GM18517 (cell line): ENCODE measurements around the gene REV3L.

Experiments used
- ATAC-seq: cut with Tn5 transposase; IDR thresholded peaks from one replicate; pipeline ENCODE4 v1.9.1; 2021; ENCODE audit warnings: mild to moderate bottlenecking, moderate library complexity; ENCODE audit not compliant: unreplicated experiment

The REV3L gene

DNA sequence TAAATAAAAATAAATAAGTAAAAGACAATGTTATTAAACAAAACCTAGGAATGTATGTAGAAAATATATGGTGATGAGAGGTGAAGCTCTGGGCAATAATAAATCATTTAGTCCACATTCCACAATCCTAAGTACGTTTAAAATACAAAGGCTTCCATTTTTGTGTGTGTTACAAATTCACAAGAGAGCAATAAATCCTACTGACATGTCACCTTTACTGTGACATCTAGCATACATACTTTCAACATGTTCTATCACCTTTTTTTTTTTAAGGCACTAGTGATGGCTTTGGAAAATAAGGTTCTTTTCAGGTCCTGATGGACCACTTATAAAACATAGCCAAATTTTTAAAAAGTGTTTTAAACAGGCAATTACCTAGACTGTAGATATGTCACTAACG lies 12.0 kb downstream of the REV3L start:
- no peak for ATAC-seq

DNA sequence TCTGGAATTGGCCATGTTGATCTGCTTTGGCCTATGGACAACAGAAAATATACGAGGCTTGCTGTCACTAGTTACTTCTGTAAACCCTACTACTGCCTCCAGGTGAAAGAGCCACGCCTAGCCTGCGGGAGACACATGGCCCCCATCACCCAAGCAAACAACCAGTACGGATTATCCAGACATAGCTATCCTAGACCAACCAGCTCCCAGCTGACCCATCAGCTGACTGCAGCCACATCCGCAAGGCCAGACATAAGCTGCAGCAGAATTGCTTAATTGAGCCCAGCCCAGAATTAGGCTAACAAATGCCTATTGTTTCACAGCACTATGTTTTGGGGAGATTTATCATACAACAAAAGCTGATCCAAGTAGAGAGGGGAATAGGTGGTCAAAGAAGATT lies 13.5 kb downstream of the REV3L start:
- ATAC-seq = no peak

DNA sequence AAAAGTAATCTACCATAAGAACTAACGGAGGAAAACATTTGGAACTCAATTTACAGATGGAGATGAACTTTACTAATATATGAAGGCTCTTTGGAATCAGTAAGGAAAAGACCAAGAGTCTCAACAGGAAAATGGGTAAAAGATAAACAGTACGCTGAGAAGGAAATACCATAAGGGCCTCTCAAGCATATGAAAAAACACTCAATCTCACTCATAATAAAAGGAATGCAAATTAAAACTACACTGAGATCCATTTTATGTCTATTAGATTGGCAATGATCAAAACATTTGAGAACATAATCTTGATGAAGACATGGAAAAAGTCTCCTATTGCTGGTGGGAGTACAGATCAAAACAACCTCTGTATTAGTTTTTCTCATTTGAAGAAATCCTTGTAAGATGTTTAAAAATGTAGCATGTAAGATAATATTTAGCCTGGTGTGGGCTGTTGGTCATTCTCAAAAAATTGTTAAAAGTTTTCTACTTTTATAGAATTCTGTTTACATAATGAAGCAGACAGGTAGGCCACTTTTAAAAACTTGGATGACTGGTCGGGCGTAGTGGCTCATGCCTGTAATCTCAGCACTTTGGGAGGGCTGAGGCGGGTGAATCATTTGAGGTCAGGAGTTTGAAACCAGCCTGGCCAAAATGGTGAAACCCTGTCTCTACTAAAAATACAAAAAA lies 14.5 kb downstream of the REV3L start:
- ATAC-seq = no peak

DNA sequence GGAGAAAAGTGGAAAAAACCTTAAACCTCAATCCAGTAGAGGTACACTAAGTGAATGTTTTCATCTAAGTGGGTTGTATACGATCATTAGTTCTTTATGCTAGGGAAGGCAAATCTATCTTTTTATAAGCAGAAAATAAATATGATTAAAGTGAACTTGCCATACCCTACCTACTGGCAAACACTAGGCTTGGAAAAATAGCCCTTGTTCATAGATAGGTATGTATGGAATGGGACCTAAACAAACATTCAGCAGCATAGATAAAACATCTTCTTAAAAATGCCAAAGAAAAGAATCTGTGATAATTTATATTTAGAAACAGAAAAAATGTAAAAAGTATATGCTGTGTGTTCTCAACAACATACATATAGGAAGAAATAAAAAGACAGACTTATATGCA lies 18.8 kb downstream of the REV3L start:
- no peak for ATAC-seq

DNA sequence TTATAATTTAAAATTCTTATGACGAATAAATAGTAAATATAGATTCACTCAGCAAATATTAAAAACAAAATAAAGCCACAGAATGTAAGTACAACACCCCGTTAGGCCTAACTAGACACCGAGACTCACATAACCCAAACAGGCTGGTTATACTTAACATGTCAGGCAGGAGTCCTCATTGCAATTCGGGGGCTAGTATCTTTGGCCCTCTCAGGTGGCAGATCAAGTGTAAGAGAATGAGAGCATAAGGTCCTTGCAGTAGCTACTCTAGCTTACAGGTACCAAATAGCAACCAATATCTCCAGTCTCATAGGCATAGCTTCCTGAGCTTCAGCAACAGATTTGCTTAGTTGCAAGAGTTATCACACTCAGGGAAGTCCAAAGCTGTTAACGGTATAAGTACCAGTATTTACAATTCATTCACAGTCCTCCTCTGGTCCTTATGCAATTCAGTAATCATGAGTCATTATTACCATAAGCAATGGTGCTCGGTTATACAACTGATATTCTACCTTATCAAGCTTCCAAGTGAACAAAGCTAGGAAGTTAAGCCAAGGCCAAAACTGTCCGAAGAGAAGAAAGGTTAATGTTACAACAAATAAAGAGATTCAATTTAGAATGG lies 20.1 kb downstream of the REV3L start:
- no peak for ATAC-seq

DNA sequence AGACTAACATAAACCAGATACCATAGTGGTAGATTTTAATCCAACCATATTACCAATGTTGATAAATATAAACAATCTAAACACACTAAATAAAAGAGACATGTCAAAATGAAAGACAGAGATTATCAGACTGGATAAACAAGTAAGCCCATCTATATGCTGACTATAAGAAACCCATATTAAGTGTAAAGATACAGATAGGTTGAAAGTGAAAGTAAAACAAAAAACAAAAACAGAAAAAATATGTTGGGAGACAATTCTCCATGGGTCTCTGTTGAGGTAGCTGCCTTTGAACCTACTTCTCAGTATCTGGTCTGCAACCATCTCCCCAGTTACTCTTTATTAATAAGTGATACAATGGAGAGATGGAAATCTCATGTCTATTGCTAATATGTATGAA lies 21.2 kb downstream of the REV3L start:
- ATAC-seq = no peak

DNA sequence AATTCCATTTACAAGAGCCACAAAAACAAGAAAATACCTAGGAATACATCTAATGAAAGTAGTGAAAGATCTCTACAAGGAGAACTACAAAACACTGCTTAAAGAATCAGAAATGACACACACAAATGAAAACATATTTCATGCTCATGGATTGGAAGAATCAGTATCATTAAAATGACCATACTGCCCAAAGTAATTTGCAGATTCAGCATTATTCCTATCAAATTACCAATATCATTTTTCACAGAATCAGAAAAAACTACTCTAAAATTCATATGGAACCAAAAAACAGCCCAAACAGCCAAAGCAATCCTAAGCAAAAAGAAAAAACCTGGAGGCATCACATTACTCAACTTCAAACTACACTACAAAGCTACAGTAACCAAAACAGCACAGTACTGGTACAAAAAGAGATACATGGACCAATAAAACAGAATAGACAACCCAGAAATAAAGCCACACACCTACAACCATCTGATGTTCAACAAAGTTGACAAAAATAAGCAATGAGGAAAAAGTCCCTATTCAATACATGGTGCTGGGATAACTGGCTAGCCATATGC lies 24.3 kb downstream of the REV3L start:
- no peak for ATAC-seq

DNA sequence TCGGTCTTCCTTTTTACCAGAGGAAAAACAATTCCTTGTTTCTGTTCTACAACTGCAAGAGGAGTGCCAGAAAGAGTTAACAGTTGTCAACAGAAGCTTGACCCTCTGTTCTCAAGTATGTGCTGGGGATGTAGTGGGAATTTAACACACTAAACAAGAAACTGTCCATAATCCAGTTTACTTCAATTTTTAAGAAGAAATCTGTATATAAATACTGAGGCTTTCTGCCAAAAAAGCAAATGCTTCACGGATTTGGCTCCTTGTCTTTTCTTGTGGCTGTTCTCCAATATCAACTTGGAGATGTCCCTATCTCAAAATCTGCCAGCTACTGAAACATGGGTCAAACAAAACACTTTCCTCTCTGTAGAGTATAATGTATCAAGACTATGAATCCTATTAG lies 26.8 kb downstream of the REV3L start:
- ATAC-seq = no peak

DNA sequence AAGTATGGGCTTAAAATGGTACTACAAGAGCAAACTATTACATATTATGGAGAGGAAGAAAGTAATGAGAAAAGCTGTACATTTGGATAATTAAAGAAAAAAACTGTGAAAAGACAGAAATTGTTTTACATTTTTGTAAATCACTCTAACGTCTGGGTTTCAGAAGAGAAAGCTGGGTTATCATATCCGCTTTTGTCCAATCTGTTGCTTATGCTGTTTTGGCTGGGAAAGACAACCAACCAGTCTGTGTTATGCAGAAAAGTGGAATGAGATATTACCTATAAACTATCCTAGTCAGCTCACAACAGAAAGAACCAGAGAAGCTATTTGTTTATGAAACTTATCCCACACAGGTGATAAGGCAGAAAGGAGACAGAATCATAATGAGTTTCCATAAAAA lies 32.4 kb downstream of the REV3L start:
- ATAC-seq = no peak

DNA sequence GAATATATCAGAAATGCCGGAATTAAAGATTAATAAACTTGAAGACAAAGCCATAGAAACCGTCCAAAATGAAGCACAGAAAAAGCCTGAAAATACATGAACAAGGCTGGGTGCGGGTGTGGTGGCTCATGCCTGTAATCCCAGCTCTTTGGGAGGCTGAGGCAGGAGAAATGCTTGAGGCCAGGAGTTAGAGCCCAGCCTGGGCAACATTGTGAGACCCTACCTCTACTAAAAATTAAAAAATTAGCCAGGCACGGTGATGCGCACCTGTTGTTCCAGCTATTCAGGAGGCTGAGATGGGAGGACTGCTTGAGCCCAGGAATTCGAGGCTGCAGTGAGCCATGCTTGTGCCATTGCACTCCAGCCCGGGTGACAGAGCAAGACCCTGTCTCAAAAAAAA lies 32.9 kb downstream of the REV3L start:
- no peak for ATAC-seq

DNA sequence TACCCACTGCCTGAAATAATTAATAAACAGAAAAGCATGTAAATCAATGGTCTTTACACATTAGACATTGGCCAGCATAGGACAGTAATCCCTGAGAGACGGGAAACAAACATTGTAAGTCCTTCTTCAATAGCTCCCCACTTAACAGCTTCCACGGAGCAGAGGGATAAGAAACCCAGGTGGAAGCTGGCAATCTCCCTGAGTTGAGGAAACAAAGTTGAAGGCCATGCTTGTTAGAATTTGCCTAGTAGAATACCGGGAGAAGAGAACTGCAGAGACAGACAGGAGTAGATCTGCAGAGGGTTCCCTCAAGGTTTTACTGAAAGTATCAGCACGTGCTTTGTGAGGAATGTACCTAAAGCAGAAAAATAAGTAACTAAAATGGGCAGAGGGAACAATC lies 33.9 kb downstream of the REV3L start:
- no peak for ATAC-seq

DNA sequence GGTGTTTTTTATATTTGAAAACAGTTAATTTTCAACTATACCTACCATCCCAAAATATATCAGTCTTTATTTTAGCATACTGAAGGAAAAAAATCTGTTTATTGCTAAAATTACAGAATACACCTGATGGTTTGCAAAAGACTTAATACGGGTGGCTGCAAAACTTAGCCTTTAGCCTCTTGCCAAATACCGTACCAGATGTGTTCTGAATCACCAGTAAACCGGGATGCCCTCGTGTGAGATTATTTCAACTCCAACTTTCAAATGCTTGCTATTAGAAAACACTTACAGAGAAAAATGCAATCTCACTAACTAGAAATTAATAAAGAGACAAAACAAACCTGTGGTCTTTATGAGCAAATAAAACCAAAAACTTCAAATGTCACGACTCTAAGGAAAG lies 36.0 kb downstream of the REV3L start:
- no peak for ATAC-seq

DNA sequence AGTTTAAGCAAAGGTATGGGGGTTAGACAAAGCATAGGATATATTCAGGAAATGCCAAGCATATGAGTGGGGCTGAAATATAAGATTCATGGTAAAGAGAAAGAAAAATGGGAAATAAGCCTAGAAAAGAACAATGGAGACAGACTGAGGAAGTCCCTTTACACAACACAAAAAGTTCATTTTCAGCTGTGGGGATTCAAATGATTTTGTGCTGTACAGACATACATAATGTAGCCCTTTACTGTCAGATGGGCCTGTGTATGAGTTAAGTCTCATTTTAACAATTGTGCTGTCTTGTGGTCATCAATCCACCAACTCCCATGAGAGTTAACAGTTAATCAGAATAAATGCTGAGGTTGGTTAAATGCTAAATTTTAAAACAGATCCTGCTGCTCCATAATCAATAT lies 37.2 kb downstream of the REV3L start:
- ATAC-seq = no peak

DNA sequence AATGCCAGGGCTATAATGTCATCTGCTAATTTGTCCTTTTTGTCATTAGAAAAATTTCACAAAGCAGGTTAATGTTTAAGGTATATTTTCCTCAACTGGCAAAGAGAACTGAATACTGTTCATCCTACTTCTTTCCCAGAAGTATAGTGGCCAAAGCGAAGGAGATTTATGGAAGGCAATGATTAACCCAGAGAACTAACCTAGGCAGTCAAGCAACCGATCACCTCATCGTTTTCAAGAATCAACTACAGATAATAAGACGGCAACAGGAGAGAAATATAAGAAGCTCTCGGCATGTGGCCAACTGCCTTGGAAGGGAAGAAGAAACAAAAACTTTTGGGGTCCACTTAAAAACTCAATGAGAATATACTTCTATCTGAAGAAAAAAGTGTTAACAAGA lies 38.2 kb downstream of the REV3L start:
- ATAC-seq = no peak

DNA sequence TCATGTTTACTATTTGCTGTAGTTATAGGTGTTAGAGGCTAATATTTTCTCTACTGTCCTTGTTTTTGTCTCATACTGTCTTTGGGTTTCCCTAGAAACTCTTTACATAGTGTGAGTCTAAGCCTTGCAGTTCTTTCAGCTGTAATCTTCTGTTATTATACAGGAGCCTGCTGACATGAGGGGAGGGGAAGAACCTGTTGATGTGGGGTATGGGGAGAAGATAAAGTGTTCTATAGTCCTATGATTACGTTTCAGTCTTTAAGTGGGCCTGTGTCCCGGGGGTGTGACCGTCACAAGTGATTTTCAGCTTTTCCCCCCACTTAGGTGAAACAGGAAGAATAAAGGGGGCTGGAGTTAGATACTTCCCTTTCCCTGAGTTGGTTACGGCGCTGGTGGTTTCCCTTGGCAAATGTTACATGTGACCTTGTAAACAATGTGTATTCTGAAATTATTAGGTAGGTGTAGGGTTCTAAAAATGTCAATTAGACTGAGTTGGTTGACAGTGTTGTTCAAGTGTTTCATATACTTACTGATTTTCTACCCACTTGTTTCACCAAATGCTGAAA lies 41.3 kb downstream of the REV3L start:
- peak; percentile 63 for ATAC-seq

DNA sequence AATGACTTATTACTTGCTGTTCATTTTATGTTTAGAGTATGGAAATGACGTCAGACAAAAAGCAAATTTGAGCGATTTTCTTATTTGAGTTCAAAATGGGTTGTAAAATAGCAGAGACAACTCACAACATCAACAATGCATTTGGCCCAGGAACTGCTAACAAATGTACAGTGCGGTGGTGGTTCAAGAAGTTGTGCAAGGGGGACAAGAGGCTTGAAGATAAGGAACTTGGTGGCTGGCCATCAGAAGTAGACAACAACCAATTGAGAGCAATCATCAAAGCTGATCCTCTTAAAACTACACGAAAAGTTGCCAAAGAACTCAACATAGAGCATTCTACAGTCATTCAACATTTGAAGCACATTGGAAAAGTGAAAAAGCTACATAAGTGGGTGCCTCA lies 43.8 kb downstream of the REV3L start:
- ATAC-seq = no peak

DNA sequence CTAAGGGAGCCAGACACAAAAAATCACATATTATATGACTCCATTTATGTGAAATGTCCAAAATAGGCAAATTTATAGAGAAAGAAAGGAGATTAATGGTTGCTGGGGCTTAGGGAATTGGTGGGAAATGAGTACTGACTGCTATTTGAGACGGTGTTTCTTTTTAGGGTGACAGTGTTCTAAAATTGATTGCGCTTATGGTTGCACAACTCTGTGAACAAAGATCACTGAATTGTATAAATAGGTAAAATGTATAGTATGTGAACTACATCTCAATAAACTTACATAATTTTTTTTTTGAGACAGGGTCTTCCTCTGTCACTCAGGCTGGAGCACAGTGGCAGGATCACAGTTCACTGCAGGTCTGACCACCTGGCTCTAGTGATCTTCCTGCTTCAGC lies 45.4 kb downstream of the REV3L start:
- ATAC-seq = no peak

DNA sequence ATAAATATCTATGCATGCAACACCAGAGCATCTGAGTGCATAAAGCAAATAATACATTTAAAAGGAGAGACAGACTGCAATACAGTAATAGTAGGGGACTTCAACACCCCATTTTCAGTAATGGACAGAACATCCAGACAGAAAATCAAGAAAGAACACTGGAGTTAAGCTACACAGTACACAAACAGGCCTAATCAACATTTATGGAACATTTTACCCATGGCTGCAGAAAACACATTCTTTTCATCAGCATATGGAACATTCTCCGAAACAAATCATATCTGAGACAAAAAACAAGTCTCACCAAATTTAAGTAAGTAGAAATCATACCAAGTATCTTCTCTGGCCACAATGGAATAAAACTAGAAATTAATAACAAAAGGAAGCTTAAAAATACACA lies 50.5 kb downstream of the REV3L start:
- no peak for ATAC-seq

DNA sequence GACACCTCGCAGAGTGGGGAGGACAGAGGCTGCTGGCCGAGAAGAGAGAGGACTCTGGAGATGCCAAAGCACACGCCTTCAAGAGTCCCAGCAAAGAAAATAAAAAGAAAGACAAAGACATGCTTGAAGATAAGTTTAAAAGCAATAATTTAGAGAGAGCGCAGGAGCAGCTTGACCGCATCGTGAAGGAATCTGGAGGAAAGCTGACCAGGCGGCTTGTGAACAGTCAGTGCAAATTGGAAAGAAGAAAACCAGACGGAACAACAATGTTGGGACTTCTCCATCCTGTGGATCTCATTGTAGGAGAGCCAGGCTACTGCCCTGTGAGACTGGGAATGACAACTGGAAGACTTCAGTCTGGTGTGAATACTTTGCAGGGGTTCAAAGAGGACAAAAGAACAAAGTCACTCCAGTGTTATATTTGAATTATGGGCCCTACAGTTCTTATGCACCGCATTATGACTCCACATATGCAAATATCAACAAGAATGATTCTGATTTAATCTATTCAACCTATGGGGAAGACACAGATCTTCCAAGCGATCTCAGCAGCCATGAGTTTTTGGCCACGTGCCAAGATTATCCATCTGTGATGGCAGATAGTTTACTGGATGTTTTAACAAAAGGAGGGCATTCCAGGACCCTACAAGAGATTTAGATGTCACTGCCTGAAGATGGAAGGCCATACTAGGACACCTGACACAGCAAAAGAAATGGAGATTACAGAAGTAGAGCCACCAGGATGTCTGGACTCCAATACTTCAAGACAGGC lies 52.2 kb downstream of the REV3L start:
- no peak for ATAC-seq

DNA sequence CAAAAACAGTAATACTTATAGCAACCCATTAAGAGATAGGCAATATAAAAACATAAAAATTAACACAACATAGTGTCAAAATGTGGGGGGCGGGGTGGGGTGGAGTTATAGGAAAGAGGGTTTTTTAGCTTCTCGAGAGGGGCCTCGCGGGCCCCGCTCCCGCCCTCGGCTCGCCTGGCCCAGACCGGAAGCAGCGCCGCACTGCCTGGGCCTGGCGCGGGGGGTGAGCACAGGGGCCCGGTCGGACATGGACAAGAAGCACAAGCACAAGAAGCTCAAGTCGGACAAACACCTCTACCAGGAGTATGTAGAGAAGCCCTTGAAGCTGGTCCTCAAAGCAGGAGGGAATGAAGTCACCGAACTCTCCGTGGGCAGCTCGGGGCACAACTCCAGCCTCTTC lies 53.4 kb downstream of the REV3L start:
- ATAC-seq = no peak

DNA sequence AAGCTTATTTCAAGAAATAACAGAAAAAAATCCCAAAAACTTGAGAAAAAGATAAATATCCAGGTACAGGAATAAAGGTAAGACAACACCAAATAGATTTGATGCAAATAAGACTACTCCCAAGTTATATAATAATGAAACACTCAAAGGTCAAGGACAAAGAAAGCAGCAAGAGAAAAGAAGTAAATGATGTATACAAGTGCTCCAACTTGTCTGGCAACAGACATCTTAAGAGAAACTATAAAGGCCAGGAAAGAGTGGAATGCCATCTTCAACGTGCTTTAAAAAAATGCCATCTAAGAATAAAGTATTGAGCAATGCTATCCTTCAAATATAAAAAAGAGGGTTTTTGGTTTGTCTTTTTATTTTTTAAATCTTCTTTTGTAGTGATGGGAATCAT lies 54.2 kb downstream of the REV3L start:
- ATAC-seq = no peak
